Type B pancreatic cell (in vitro differentiated cells): ENCODE data around the gene PLD3. TPM values are rescaled to one million over a fixed set of nuclear protein-coding genes. Genes with fewer than 3 reads are reported as not detected.

ENCODE experiments used
- DNase-seq: peaks from one replicate; pipeline ENCODE4 v3.0.0; 2021; ENCODE audit warnings: mixed read lengths; ENCODE audit not compliant: unreplicated experiment; ENCODE audit errors: extremely low spot score
- H3K27ac Mint-ChIP-seq: 2 replicates; pipeline ENCODE4 v1.8.0; 2021; ENCODE audit warnings: mild to moderate bottlenecking, mixed read lengths
- H3K27me3 Mint-ChIP-seq: 2 replicates; pipeline ENCODE4 v1.8.0; 2021; ENCODE audit warnings: mixed read lengths
- H3K36me3 Mint-ChIP-seq: 2 replicates; pipeline ENCODE4 v1.8.0; 2021; ENCODE audit warnings: mixed read lengths
- H3K4me1 Mint-ChIP-seq: one replicate; pipeline ENCODE4 v1.8.0; 2021; ENCODE audit warnings: mixed read lengths; ENCODE audit not compliant: unreplicated experiment
- H3K4me3 Mint-ChIP-seq: 2 replicates; pipeline ENCODE4 v1.8.0; 2021; ENCODE audit warnings: mild to moderate bottlenecking, mixed read lengths
- H3K9me3 Mint-ChIP-seq: 2 replicates; pipeline ENCODE4 v1.8.0; 2021; ENCODE audit warnings: mixed read lengths
- total RNA-seq: library from RNA; stranded (reverse); gene quantifications from 2 replicates; pipeline ENCODE4 v1.2.1, GENCODE V29; 2021; ENCODE audit warnings: low replicate concordance
- TF ChIP-seq, protein P1 (sequence below): fragments of 200-600 bp; sonication (generic); conservative IDR thresholded peaks from 2 replicates; pipeline ENCODE4 v1.5.0; 2021; ENCODE audit warnings: antibody characterized with exemption, mild to moderate bottlenecking

PLD3 gene
- total RNA-seq, 1 donor from 2014 or later: 244 TPM

DNA sequence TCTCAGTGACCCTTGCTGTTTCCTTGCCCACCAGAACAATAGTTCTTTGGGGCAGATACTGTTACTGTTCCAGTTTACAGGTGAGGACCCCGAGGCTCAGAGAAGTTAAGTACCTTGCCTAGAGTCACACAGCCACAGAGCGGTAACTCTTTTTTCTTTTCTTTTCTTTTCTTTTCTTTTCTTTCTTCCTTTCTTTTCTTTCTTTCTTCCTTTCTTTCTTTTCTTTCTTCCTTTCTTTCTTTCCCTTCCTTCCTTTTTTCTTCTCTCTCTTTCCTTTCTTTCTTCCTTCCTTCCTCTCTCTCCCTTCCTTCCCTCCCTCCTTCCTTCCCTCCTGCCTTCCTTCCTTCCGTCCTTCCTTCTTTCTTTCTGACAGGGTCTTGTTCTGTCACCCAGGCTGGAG lies 69.5 kb downstream of the PLD3 start:
- Mint-ChIP-seq H3K9me3 (no peaks in the 10 kb centered on the region), H3K27me3 (no peaks in the 10 kb centered on the region), H3K4me3 (no peak overlapping the region), H3K4me1 (peaks cover 22% of the 10 kb centered on the region), H3K36me3 (no peaks in the 10 kb centered on the region), H3K27ac (peak overlapping the region; percentile 19)
- TF ChIP-seq, protein P1, sequence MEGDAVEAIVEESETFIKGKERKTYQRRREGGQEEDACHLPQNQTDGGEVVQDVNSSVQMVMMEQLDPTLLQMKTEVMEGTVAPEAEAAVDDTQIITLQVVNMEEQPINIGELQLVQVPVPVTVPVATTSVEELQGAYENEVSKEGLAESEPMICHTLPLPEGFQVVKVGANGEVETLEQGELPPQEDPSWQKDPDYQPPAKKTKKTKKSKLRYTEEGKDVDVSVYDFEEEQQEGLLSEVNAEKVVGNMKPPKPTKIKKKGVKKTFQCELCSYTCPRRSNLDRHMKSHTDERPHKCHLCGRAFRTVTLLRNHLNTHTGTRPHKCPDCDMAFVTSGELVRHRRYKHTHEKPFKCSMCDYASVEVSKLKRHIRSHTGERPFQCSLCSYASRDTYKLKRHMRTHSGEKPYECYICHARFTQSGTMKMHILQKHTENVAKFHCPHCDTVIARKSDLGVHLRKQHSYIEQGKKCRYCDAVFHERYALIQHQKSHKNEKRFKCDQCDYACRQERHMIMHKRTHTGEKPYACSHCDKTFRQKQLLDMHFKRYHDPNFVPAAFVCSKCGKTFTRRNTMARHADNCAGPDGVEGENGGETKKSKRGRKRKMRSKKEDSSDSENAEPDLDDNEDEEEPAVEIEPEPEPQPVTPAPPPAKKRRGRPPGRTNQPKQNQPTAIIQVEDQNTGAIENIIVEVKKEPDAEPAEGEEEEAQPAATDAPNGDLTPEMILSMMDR: no peak
- DNase-seq: no peak

DNA sequence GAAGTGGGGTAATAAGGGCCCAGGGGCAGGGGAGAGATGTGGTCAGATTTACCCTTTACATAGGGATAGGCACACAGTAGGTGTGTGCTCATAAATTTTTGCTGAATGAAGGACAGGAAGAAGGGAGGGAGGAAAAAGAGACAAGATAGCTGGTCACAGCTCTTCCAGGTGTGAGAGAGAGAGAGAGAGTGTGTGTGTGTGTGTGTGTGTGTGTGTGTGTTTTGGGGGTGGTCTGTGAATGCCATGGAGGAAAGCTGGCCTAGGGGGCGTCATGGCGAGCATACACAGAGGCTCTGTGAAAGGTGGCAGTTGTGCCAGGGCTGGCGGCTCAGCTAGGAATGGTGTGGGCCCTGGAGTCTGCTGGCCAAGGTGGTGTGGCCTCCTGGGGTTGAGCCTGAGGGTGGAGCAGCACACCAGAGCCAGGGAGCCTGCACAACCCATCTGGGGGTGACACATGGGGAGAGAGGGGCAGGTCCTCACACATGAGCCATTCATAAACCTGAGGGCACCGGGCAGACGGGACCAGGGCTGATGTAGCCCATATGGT lies 70.6 kb downstream of the PLD3 start:
- Mint-ChIP-seq H3K4me1 (peaks cover 18% of the 10 kb centered on the region), H3K27ac (peak overlapping the region; percentile 83), H3K27me3 (no peaks in the 10 kb centered on the region), H3K4me3 (peak overlapping the region; percentile 75), H3K36me3 (no peaks in the 10 kb centered on the region), H3K9me3 (no peaks in the 10 kb centered on the region)
- TF ChIP-seq, protein P1: no peak
- DNase-seq: no peak

DNA sequence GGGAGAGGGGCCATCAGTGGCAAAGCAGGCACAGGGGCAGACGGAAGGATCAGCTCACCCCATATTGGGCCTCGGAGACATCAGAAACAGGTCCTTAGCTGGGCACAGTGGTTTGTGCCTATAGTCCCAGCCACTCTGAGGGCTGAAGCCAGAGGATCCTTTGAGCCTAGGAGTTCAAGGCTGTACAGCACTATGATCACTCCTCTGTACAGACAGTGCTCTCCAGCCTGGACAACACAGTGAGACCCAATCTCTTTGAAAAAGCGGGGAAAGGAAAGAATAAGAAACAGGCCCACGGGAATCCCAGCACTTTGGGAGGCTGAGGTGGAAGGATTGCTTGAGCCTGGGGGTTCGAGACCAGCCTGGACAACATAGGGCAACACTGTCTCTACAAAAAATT lies 71.3 kb downstream of the PLD3 start:
- TF ChIP-seq, protein P1: no peak
- peaks cover 21% of the 10 kb centered on the region for H3K4me1 Mint-ChIP-seq
- DNase-seq: no peak
- H3K27ac Mint-ChIP-seq: peak overlapping the region; percentile 83
- H3K4me3 Mint-ChIP-seq: peak overlapping the region; percentile 75
- H3K36me3 Mint-ChIP-seq: no peaks in the 10 kb centered on the region
- H3K27me3 Mint-ChIP-seq: no peaks in the 10 kb centered on the region
- no peaks in the 10 kb centered on the region for H3K9me3 Mint-ChIP-seq

DNA sequence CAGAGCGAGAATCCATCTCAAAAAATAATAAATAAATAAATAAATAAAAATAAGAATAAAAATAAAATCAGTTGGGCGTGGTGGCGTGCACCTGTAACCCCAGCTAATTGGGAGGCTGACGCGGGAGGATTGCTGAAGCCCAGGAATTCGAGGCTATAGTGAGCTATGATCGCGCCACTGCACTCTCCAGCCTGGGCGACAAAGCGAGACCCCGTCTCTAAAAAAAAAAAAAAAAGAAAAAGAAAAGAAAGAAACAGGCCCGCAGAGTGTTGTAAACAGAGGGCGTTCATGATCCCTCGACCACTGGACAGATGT lies 71.9 kb downstream of the PLD3 start:
- no peaks in the 10 kb centered on the region for H3K9me3 Mint-ChIP-seq
- H3K27ac Mint-ChIP-seq: peak overlapping the region; percentile 95

DNA sequence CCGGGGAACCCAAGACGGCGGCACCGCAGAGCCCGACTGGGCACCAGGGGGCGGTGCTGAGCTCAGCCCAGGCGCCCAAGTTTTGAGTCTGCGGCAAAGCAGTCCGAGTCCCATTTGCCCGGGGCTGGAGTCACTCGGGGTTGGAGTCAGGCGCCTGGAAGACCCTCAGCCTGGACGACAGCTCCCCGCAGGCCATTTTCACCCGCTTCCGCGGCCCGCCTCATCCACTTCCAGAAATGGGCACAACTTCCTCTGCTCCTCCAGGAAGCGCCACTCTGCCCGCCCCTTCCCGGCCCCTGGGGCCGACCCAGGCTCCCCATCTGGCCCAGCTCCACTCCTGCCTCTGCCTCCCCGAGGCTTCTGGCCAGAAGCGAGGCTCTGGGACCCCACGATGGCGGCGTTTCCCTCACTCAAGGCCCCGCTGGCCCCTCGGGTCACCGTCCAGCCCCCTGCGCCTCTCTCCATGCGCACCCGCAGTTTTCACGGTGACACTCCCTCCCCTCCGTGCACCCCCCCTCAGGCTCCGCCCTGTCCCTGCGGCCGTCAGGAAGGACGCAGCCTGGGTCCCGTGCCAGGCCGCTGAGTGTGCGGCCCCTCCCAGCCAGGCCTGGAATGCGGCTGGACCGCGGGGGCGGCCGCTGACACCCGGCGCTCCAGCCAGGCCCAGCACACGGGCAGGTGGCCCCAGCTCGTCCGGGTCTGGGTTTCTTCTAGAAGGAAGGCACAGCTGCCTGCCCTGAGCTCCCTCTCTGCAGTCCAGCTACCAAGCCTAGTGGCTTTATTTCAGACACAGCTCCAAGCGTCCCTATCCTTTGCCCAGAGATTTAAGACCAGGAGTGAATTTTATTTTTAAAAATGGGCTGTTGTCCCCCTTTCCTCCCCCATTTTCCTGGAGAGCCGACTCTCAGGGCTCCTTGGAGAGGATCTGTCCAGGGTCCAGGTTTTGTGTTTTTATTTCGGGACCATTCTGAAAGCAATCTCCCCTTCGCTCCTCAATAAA lies 72.6 kb downstream of the PLD3 start:
- peak overlapping the region; percentile 85 for H3K4me3 Mint-ChIP-seq
- DNase-seq: peak; percentile 89
- peak overlapping the region; percentile 95 for H3K27ac Mint-ChIP-seq
- peaks cover 18% of the 10 kb centered on the region for H3K4me1 Mint-ChIP-seq
- no peaks in the 10 kb centered on the region for H3K9me3 Mint-ChIP-seq
- no peaks in the 10 kb centered on the region for H3K36me3 Mint-ChIP-seq
- H3K27me3 Mint-ChIP-seq: no peaks in the 10 kb centered on the region
- TF ChIP-seq, protein P1: peak; percentile 97

More for the DNA sequence above, 71.9 kb downstream of the PLD3 start:
- H3K36me3 Mint-ChIP-seq: no peaks in the 10 kb centered on the region
- peak overlapping the region; percentile 85 for H3K4me3 Mint-ChIP-seq
- TF ChIP-seq, protein P1: no peak
- no peak for DNase-seq
- H3K27me3 Mint-ChIP-seq: no peaks in the 10 kb centered on the region
- H3K4me1 Mint-ChIP-seq: peaks cover 18% of the 10 kb centered on the region
